Natural killer cell treated with Interleukin-12 subunit alpha and Interleukin-12 subunit beta and Interleukin-15 and Interleukin-18, amount 100 ng/mL, for 72 hours (primary cell): Measurements from ENCODE around the gene PPP1R14B. TPM values are rescaled to one million over a fixed set of nuclear protein-coding genes. Genes with fewer than 3 reads are reported as not detected.

ENCODE experiments used
- ATAC-seq, 2 donors: fragments of 150-1000 bp; cut with Tn5 transposase in 1 of 2; sonication (Bioruptor Pico), chemical (Tn5 transposase) in 1 of 2; 2 replicates each; pipeline ENCODE4 v1.10.0; 2021
- DNase-seq: peaks from one replicate; pipeline ENCODE4 v3.0.0; 2022; ENCODE audit warnings: low spot score
- H3K27ac Mint-ChIP-seq, 2 donors: 1 replicate in 1 of 2; 2 replicates in 1 of 2; pipeline ENCODE4 v1.8.0; 2022; ENCODE audit warnings: mixed read lengths in 2 of 2, mild to moderate bottlenecking in 1 of 2, moderate library complexity in 1 of 2
- H3K27me3 Mint-ChIP-seq, 2 donors: 1 replicate in 1 of 2; 2 replicates in 1 of 2; pipeline ENCODE4 v1.8.0; 2022; ENCODE audit warnings: mixed read lengths in 2 of 2
- H3K36me3 Mint-ChIP-seq: one replicate; pipeline ENCODE4 v1.8.0; 2022; ENCODE audit warnings: mixed read lengths
- H3K4me1 Mint-ChIP-seq, 2 donors: 1 replicate in 1 of 2; 2 replicates in 1 of 2; pipeline ENCODE4 v1.8.0; 2022; ENCODE audit warnings: low read depth in 2 of 2, mixed read lengths in 2 of 2, mild to moderate bottlenecking in 1 of 2
- H3K4me3 Mint-ChIP-seq: one replicate; pipeline ENCODE4 v1.8.0; 2022; ENCODE audit warnings: mixed read lengths
- H3K9me3 Mint-ChIP-seq: 2 replicates; pipeline ENCODE4 v1.8.0; 2022; ENCODE audit warnings: mixed read lengths
- total RNA-seq, 2 donors: library from RNA; stranded (reverse); gene quantifications; one replicate each; pipeline ENCODE4 v1.2.3, GENCODE V29; 2022

PPP1R14B gene
- total RNA-seq = 100 to 1,000 TPM; 130 to 236 TPM

- peak within 1 kb of the TSS; percentile 81 to 83 for H3K27ac Mint-ChIP-seq
- peak; percentile 74 to 83 for ATAC-seq
- H3K9me3 Mint-ChIP-seq = no peaks in the 10 kb centered on the region
- H3K36me3 Mint-ChIP-seq = no peaks in the 10 kb centered on the region
- no peaks in the 10 kb centered on the region for H3K27me3 Mint-ChIP-seq
- peak; percentile 86 for DNase-seq
- peak within 1 kb of the TSS; percentile 86 for H3K4me3 Mint-ChIP-seq
- H3K4me1 Mint-ChIP-seq = peaks cover 10 to 33% of the 10 kb centered on the region in 2 donors
Measured at GRCh38 chr11:64246871-64247728, at the start of gene PPP1R14B. TSS of gene PPP1R14B (minus strand) at chr11:64246943. CDS start at chr11:64246673, 270 bp downstream.

- H3K27ac Mint-ChIP-seq = no peak overlapping the region
- H3K27me3 Mint-ChIP-seq = peaks cover 44 to 51% of the 10 kb centered on the region in 2 donors
- H3K36me3 Mint-ChIP-seq = no peaks in the 10 kb centered on the region
- ATAC-seq (no peak), DNase-seq (no peak)
- no peaks in the 10 kb centered on the region for H3K9me3 Mint-ChIP-seq
- peaks cover 17 to 18% of the 10 kb centered on the region in 2 donors for H3K4me1 Mint-ChIP-seq
- H3K4me3 Mint-ChIP-seq = no peak overlapping the region
Measured at GRCh38 chr11:64296236-64296635, 49.5 kb upstream of the PPP1R14B start.

GRCh38 chr11:64295760-64296159 lies 49.0 kb upstream of the PPP1R14B start:
- Mint-ChIP-seq H3K36me3 (no peaks in the 10 kb centered on the region), H3K27ac (no peak overlapping the region), H3K4me1 (peaks cover 15 to 17% of the 10 kb centered on the region in 2 donors), H3K4me3 (no peak overlapping the region), H3K27me3 (peaks cover 43 to 53% of the 10 kb centered on the region in 2 donors), H3K9me3 (no peaks in the 10 kb centered on the region)
- ATAC-seq (no peak), DNase-seq (no peak)

GRCh38 chr11:64294774-64295173 lies 48.0 kb upstream of the PPP1R14B start:
- Mint-ChIP-seq H3K9me3 (no peaks in the 10 kb centered on the region), H3K4me3 (no peak overlapping the region), H3K27me3 (peaks cover 42 to 48% of the 10 kb centered on the region in 2 donors), H3K4me1 (peaks cover 12 to 14% of the 10 kb centered on the region in 2 donors), H3K36me3 (no peaks in the 10 kb centered on the region), H3K27ac (no peak overlapping the region)
- no peak for ATAC-seq
- no peak for DNase-seq

GRCh38 chr11:64292460-64293254 lies 45.9 kb upstream of the PPP1R14B start:
- DNase-seq = no peak
- no peaks in the 10 kb centered on the region for H3K9me3 Mint-ChIP-seq
- no peaks in the 10 kb centered on the region for H3K36me3 Mint-ChIP-seq
- peaks cover 36% of the 10 kb centered on the region in 2 donors for H3K27me3 Mint-ChIP-seq
- no peak overlapping the region for H3K27ac Mint-ChIP-seq
- peak overlapping the region; percentile 30 for H3K4me3 Mint-ChIP-seq
- H3K4me1 Mint-ChIP-seq = peaks cover 7 to 8% of the 10 kb centered on the region in 2 donors
- peak in 1 of 2 donors; percentile 25 for ATAC-seq

GRCh38 chr11:64291752-64292459 lies 45.2 kb upstream of the PPP1R14B start:
- DNase-seq = no peak
- Mint-ChIP-seq H3K27me3 (peaks cover 29 to 32% of the 10 kb centered on the region in 2 donors), H3K4me1 (peaks cover 6 to 9% of the 10 kb centered on the region in 2 donors), H3K4me3 (no peak overlapping the region), H3K27ac (no peak overlapping the region), H3K36me3 (no peaks in the 10 kb centered on the region), H3K9me3 (no peaks in the 10 kb centered on the region)
- peak; percentile 15 to 33 for ATAC-seq

- H3K27ac Mint-ChIP-seq = no peak within 1 kb of the TSS
- ATAC-seq = no peak
Measured at GRCh38 chr11:64291262-64291751, 44.6 kb upstream of the PPP1R14B start, which contains the start of gene KCNK4. TSS of gene KCNK4 (plus strand) at chr11:64291302. CDS start at chr11:64293019, 1,717 bp downstream.

GRCh38 chr11:64290352-64291261 lies 43.9 kb upstream of the PPP1R14B start:
- H3K36me3 Mint-ChIP-seq = no peaks in the 10 kb centered on the region
- peaks cover 14 to 16% of the 10 kb centered on the region in 2 donors for H3K4me1 Mint-ChIP-seq
- ATAC-seq (no peak), DNase-seq (no peak)
- peaks cover 25 to 29% of the 10 kb centered on the region in 2 donors for H3K27me3 Mint-ChIP-seq
- peak overlapping the region; percentile 74 for H3K4me3 Mint-ChIP-seq
- H3K9me3 Mint-ChIP-seq = no peaks in the 10 kb centered on the region
- H3K27ac Mint-ChIP-seq = no peak overlapping the region

More at GRCh38 chr11:64291262-64291751, 44.6 kb upstream of the PPP1R14B start, which contains the start of gene KCNK4:
- Mint-ChIP-seq H3K4me3 (peak within 1 kb of the TSS; percentile 74), H3K9me3 (no peaks in the 10 kb centered on the region), H3K4me1 (peaks cover 12 to 15% of the 10 kb centered on the region in 2 donors), H3K36me3 (no peaks in the 10 kb centered on the region), H3K27me3 (peaks cover 29% of the 10 kb centered on the region in 2 donors)
- DNase-seq = no peak

- Mint-ChIP-seq H3K27me3 (peaks cover 15 to 19% of the 10 kb centered on the region in 2 donors), H3K4me1 (peaks cover 16% of the 10 kb centered on the region in 2 donors), H3K36me3 (no peaks in the 10 kb centered on the region), H3K27ac (no peak overlapping the region), H3K9me3 (no peaks in the 10 kb centered on the region), H3K4me3 (no peak overlapping the region)
- ATAC-seq (no peak), DNase-seq (no peak)
Measured at GRCh38 chr11:64289002-64289564, 42.3 kb upstream of the PPP1R14B start.

- ATAC-seq = no peak
- Mint-ChIP-seq H3K36me3 (no peaks in the 10 kb centered on the region), H3K4me1 (peaks cover 16 to 19% of the 10 kb centered on the region in 2 donors), H3K4me3 (no peak overlapping the region), H3K9me3 (no peaks in the 10 kb centered on the region), H3K27ac (no peak overlapping the region), H3K27me3 (peaks cover 14 to 17% of the 10 kb centered on the region in 2 donors)
- DNase-seq = no peak
Measured at GRCh38 chr11:64288353-64288750, 41.6 kb upstream of the PPP1R14B start.

- Mint-ChIP-seq H3K27me3 (peaks cover 10 to 11% of the 10 kb centered on the region in 2 donors), H3K4me3 (no peak overlapping the region), H3K4me1 (peaks cover 18 to 19% of the 10 kb centered on the region in 2 donors), H3K36me3 (no peaks in the 10 kb centered on the region), H3K27ac (no peak overlapping the region), H3K9me3 (no peaks in the 10 kb centered on the region)
- ATAC-seq (no peak), DNase-seq (no peak)
Measured at GRCh38 chr11:64287676-64288352, 41.1 kb upstream of the PPP1R14B start.

- H3K36me3 Mint-ChIP-seq = no peaks in the 10 kb centered on the region
- H3K4me3 Mint-ChIP-seq = peak overlapping the region; percentile 84
- no peaks in the 10 kb centered on the region for H3K9me3 Mint-ChIP-seq
- peaks cover 19% of the 10 kb centered on the region in 2 donors for H3K4me1 Mint-ChIP-seq
- DNase-seq = no peak
- ATAC-seq = no peak
- H3K27me3 Mint-ChIP-seq = peaks cover 6 to 8% of the 10 kb centered on the region in 2 donors
- H3K27ac Mint-ChIP-seq = peak overlapping the region; percentile 73 to 82
Measured at GRCh38 chr11:64286801-64287159, 40.0 kb upstream of the PPP1R14B start.
